IPS-20b (cell line): ENCODE data around the gene KIF16B.

Experiments used
- H3K27ac ChIP-seq: one replicate; pipeline ENCODE4 v1.5.1; 2013; ENCODE audit warnings: low read length
- H3K27me3 ChIP-seq: 2 replicates; pipeline ENCODE4 v1.6.1; 2013; ENCODE audit warnings: mild to moderate bottlenecking, low read length, inconsistent platforms; ENCODE audit not compliant: insufficient read depth
- H3K36me3 ChIP-seq: 2 replicates; pipeline ENCODE4 v1.6.1; 2013; ENCODE audit warnings: low read depth, mild to moderate bottlenecking, inconsistent platforms, low read length, moderate library complexity; ENCODE audit not compliant: insufficient read depth
- H3K4me1 ChIP-seq: 2 replicates; pipeline ENCODE4 v1.6.1; 2013; ENCODE audit warnings: mild to moderate bottlenecking, control low read depth, inconsistent platforms, low read length, moderate library complexity; ENCODE audit not compliant: insufficient read depth
- H3K4me3 ChIP-seq: 2 replicates; pipeline ENCODE4 v1.5.1; 2013; ENCODE audit warnings: mild to moderate bottlenecking, low read length, inconsistent platforms
- H3K9ac ChIP-seq: 2 replicates; pipeline ENCODE4 v1.6.1; 2013; ENCODE audit warnings: low read depth, mild to moderate bottlenecking, inconsistent platforms, low read length, moderate library complexity
- H3K9me3 ChIP-seq: 2 replicates; pipeline ENCODE4 v1.6.1; 2013; ENCODE audit warnings: mild to moderate bottlenecking, low read depth, low read length, inconsistent platforms; ENCODE audit not compliant: insufficient read depth

Gene KIF16B

DNA sequence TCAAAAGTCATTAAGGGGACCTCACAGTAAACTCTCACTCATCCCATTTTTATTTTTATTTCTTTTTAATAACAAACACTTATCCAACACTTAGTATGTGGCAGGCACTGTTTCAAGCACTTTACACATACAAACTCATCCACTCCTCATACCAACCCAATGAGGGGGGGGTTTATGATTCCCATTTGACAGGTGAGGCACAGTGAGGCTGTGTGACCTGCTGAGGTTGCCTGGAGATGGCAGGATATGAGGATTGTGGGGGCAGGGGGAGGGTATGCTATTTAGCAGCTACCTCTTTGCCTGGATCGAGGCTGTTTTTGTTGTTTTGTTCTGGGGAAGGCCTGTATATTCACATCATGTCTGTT, 219.8 kb downstream of the KIF16B start:
- H3K9me3 ChIP-seq = no peaks in the 10 kb centered on the region
- H3K27me3 ChIP-seq = no peaks in the 10 kb centered on the region
- no peak overlapping the region for H3K27ac ChIP-seq
- H3K36me3 ChIP-seq = no peaks in the 10 kb centered on the region
- no peak overlapping the region for H3K9ac ChIP-seq
- no peak overlapping the region for H3K4me3 ChIP-seq
- no peaks in the 10 kb centered on the region for H3K4me1 ChIP-seq

DNA sequence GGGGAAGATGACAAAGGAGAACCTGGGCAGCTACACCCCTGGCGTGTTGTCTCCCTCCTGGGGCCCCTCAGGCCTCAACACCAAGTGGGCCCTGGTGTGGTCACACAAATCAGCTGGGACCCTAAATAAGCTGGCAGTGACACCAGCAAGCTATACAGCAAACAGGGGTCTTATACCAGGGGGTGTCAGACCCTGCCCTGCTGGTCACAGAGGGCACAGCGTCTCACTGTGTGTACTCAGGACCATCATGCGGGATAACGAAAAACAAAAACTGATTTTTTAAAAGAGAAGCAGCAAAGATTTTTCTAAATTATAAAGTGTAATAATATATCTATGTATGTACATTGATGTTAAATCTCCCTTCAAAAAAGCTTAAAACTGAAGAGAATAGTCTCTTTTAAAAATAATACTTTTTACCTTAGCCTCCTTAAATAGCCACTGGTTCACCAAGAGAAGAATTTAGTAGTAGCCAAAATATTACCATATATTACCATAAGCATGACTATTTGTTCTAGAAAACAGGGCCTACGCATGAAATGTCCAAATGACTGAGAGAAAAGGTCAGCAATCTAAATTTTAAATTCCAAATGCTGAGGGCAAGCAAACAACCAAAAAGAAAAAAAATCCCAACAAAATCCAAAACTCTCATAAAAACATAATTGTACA, 220.4 kb downstream of the KIF16B start:
- Histone ChIP-seq H3K4me3 (no peak overlapping the region), H3K36me3 (no peaks in the 10 kb centered on the region), H3K9me3 (no peaks in the 10 kb centered on the region), H3K27me3 (no peaks in the 10 kb centered on the region), H3K9ac (no peak overlapping the region), H3K27ac (no peak overlapping the region), H3K4me1 (no peaks in the 10 kb centered on the region)

DNA sequence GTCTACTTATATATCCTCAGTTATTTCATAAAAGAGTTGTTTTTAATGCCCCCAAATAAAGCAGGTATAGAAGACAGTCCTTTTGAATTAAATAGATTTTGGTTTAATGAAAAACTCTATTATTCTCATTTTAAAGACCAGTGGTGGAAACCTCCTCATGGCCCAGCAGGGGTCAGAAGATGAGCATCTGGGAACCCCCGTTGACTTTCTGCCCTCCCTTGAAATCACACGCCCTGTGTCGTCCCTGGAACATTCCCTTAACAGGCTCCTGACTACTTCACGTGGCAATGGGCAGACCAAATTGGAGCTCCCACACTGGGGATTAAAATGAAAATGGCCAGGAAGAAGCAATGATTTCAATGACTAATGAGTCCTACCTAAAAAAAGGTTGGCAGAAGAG, 220.9 kb downstream of the KIF16B start:
- Histone ChIP-seq H3K9me3 (no peaks in the 10 kb centered on the region), H3K27ac (no peak overlapping the region), H3K4me1 (no peaks in the 10 kb centered on the region), H3K9ac (no peak overlapping the region), H3K4me3 (no peak overlapping the region), H3K36me3 (no peaks in the 10 kb centered on the region), H3K27me3 (no peaks in the 10 kb centered on the region)

DNA sequence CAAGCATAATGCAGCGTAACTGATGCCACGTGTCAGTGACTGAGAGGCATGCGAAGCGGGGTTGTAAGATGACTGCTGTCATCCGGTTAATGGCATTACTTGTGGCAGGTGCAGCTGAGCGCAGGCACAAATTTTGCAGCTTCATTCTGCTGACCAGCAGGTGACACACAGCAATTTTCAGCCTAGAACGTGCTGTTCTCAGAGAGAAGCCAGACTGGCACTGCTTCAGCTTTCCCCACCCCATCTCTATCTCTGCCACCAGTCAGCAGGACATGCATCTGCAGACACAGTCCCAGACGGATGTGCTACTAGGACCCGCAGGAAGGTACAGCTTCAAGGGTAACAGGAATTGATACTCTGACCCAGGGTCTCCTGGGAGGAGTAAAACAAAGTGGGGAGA, 221.8 kb downstream of the KIF16B start:
- Histone ChIP-seq H3K27ac (no peak overlapping the region), H3K27me3 (no peaks in the 10 kb centered on the region), H3K9ac (no peak overlapping the region), H3K36me3 (no peaks in the 10 kb centered on the region), H3K4me3 (no peak overlapping the region), H3K4me1 (no peaks in the 10 kb centered on the region), H3K9me3 (no peaks in the 10 kb centered on the region)

DNA sequence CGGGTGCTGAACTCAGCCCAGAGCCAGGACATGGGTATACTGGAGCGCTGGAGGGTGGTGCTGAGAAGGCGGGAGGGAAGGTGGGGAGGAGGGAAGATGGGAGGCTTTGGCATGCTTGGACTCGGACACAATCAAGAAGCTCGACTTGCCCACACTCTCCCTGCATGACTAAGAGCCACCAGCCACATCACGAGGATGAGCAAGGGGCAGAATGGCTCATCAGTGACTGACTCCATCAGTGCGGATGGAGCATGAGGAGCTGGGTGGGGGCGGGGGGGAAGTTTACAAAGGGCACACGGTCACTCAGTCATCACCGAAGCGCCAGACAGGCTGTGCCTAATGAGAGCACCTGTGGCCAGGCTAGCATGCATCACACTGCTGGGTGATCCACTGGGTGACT, 222.8 kb downstream of the KIF16B start:
- Histone ChIP-seq H3K9me3 (no peaks in the 10 kb centered on the region), H3K9ac (no peak overlapping the region), H3K27ac (no peak overlapping the region), H3K4me1 (no peaks in the 10 kb centered on the region), H3K27me3 (no peaks in the 10 kb centered on the region), H3K4me3 (no peak overlapping the region), H3K36me3 (no peaks in the 10 kb centered on the region)

DNA sequence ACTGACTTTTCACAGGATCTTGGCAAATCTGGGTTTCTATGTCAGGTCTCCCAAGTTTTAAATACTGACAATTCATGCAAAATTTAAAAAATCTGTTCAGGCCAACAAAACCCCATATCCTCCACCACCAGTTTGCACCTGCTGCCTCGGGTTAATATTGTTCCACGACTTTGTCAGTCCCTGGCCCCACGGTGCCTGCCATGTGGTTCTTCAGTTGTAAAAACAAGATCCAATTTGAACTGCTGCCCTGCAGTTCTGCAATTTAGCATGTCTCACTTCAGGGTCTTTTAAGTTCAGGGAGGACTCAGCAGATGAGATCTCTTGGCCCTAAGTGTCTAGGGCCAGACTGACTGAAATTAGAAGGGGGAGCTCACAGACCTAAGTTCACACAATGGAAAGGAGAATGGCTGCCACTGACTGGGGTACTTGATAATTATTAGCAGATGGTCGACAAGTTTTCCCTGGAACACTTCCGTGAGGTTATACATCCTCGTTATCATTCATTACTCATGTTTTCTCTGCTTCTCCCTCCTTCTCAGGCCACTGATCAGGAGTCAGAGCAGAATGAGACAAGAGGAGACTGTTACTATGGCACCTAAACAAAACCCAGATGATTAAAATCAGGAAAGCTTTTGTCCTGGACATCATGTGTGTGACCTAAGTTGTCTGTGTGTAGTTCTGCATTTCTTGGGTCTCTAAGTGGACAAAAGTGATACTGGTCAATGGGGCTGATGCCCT, 223.6 kb downstream of the KIF16B start:
- Histone ChIP-seq H3K27ac (no peak overlapping the region), H3K9ac (no peak overlapping the region), H3K4me1 (no peaks in the 10 kb centered on the region), H3K4me3 (no peak overlapping the region), H3K36me3 (no peaks in the 10 kb centered on the region), H3K27me3 (no peaks in the 10 kb centered on the region), H3K9me3 (no peaks in the 10 kb centered on the region)

DNA sequence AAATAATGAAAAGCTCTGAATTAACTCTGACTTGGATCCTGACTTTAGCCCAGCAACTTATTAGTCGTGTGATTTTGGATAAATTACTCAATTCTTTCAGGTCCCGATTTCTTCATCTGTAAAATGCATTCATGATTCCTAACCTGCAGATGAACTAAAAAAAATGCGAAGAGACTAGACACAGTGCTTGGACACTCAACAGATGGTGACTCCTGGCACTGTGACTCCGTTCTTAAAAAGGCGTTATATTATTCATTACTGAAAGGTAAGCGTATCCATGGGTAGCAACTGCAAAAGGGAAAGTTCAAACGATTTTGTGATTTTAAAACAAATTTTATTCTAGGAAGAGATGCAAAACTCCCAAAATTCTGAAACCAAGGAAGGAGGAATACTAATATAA, 226.3 kb downstream of the KIF16B start:
- H3K9me3 ChIP-seq = no peaks in the 10 kb centered on the region
- H3K27me3 ChIP-seq = no peaks in the 10 kb centered on the region
- no peak overlapping the region for H3K4me3 ChIP-seq
- no peaks in the 10 kb centered on the region for H3K4me1 ChIP-seq
- no peak overlapping the region for H3K9ac ChIP-seq
- no peaks in the 10 kb centered on the region for H3K36me3 ChIP-seq
- no peak overlapping the region for H3K27ac ChIP-seq

DNA sequence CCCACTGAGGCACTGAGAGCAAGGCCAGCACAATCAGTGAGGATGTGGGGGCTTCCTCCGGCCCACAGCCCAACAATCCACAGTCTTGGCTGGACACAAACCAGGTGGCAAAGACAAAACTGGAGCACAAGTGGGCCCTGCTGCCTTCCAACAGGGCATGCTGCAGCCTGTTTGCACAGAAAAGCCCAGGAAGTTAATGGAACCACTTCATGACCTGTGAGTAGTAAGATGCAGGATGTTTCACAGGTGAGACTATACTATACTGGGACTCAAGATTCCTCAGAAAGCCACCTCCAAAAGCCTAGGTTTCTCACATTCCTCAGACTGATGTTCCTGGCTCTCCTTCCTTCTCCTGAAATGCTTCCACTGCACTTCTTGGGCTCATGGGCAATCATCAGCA, 235.5 kb downstream of the KIF16B start:
- no peak overlapping the region for H3K4me3 ChIP-seq

DNA sequence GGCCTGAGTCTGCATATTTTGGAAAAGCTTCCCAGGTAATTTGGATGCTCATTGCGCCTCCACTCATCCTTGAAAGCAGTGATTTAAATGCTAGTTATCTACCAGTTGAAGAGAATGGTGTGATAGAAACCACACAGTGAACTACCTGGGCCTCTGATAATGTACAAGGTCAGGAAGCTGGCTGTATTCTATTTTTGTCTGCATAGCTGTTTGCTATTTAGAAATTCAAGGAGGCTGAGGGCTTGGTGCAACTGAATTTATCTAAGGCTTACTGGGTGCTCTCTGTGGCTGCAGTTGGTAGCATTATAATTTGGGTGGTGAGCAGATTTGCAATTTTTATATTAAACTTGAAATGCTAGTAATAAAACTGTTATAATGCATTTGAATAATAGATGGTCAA, 245.6 kb downstream of the KIF16B start:
- Histone ChIP-seq H3K9me3 (no peaks in the 10 kb centered on the region), H3K9ac (no peak overlapping the region), H3K36me3 (no peaks in the 10 kb centered on the region), H3K27me3 (no peaks in the 10 kb centered on the region), H3K4me3 (no peak overlapping the region), H3K4me1 (no peaks in the 10 kb centered on the region), H3K27ac (no peak overlapping the region)

More for the DNA sequence above, 235.5 kb downstream of the KIF16B start:
- no peaks in the 10 kb centered on the region for H3K4me1 ChIP-seq
- no peak overlapping the region for H3K9ac ChIP-seq
- no peak overlapping the region for H3K27ac ChIP-seq
- H3K9me3 ChIP-seq = no peaks in the 10 kb centered on the region
- no peaks in the 10 kb centered on the region for H3K36me3 ChIP-seq
- H3K27me3 ChIP-seq = no peaks in the 10 kb centered on the region

DNA sequence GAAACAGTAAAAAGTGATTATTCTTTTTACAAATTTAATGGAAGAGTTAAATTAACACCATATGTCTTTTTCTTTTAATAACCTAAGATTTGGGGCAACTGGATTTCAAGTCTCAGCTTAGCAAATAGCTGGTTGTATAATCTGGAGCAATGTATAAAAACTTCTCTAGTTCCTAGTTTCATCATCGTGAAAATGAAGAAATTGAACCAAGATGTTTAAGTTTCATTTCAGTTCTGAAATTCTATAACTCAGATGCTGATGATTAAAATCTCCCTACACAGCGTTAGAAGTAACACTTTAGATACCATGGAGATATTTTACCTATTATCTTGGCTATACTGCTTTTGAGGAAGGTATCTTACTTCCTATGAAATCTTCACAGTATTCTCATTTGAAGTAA, 252.0 kb downstream of the KIF16B start:
- peaks cover 3% of the 10 kb centered on the region; the same call in 1 of the 2 replicates for H3K4me1 ChIP-seq
- no peak overlapping the region for H3K4me3 ChIP-seq
- H3K27ac ChIP-seq = no peak overlapping the region

DNA sequence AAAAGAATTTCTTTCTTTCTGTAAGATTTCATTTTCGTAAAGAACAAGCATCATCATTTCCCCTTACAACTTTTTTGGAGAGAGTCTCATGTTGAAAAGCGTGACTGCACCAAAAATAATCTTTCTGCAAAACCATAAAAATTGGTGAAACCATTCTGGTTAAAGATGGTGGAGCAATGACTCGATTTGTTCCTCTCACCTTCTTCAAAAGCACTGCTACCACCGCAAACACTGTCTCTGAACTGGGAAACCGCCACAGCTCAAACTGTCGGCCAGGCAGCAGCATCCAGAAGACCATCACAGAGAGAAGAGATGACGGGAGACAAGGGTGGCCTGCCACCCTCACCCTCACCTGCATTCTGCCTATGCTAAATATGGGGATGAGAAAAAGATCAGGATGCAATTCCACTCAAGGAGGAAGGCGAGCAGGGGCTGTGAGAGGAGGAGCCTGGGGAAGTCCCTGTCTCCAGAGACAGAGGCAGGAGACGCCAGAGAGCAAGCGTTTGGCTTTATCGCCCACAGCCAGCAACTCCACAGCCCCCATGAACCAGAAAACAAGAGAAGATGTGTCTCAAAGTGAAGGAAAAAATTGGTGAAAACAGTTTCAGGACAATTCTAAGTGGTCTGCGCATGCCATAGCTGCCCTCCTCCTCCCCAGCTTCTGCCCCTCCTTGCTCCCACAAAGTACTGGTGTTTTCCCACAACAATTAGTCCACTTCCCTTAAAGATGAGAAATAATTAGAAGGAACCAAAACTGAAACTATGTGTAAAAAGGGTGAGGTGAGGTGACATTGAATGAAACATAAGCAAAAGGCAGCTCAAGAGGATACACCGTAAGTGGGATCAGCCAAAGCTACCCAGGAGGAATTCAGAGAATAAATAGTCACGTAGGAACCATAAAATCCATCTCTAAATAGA, 255.5 kb downstream of the KIF16B start:
- Histone ChIP-seq H3K27ac (no peak overlapping the region), H3K4me3 (no peak overlapping the region), H3K27me3 (no peaks in the 10 kb centered on the region), H3K4me1 (peaks cover 3% of the 10 kb centered on the region; the same call in 1 of the 2 replicates), H3K36me3 (no peaks in the 10 kb centered on the region), H3K9ac (no peak overlapping the region), H3K9me3 (no peaks in the 10 kb centered on the region)

More for the DNA sequence above, 252.0 kb downstream of the KIF16B start:
- Histone ChIP-seq H3K36me3 (no peaks in the 10 kb centered on the region), H3K27me3 (no peaks in the 10 kb centered on the region), H3K9ac (no peak overlapping the region), H3K9me3 (no peaks in the 10 kb centered on the region)
